HK-2 (cell line): Measurements from ENCODE around the gene SLC26A11.
A peak's percentile ranks its signal among the peaks of the same experiment; 100 is the strongest.

Source experiments
- DNase-seq: peaks from one replicate; pipeline ENCODE4 v3.0.0-alpha.2; 2018; ENCODE audit not compliant: unreplicated experiment

The SLC26A11 gene

DNA sequence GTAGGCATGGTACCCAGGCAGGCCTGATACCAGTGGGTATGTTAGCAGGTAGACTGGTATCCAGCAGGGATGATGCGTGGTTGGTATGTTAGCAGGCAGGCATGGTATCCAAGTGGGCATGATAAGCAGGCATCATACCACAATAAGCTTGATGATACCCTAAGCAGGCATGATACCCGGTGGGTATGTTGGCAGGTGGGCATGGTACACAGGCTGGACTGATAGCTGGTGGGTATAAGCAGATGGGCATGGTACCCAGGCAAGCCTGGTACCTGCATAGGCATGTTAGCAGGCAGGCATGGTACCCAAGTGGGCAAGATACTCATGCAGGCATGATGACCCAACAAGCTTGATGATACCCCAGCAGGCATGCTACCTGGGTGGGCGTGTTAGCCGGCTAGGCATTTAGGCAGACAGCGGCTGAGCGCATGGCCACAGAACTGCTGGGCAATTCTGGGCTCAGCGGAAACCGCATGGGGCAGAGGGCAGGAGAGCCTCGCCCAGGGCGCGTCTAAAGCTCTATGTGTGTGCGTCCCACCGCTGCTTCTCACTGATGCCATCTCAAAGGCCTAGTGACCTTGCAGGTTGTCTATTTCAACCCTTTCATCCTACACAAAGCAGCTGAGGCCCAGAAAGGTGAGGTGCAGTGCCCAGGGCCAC, 2.4 kb upstream of the SLC26A11 start:
- no peak for DNase-seq

DNA sequence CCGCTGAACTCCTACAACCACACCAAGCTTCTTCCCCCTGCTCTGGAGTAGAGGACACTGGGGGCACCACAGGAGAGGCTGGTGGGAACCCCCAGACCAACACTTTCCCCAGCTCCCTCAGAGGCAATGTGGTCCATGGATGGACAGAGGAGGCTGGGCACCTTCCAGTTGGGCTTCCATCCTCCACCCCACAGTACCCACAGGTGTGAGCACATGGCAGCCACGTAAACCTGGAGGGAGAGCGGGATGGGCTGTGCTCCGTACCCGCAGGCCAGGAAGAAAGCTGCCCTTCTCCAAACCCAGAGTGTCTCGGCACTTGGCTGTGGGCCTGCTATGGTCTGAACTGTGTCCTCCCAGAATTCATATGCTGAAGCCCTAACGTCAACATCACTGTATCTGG, 1.8 kb upstream of the SLC26A11 start:
- DNase-seq: no peak

DNA sequence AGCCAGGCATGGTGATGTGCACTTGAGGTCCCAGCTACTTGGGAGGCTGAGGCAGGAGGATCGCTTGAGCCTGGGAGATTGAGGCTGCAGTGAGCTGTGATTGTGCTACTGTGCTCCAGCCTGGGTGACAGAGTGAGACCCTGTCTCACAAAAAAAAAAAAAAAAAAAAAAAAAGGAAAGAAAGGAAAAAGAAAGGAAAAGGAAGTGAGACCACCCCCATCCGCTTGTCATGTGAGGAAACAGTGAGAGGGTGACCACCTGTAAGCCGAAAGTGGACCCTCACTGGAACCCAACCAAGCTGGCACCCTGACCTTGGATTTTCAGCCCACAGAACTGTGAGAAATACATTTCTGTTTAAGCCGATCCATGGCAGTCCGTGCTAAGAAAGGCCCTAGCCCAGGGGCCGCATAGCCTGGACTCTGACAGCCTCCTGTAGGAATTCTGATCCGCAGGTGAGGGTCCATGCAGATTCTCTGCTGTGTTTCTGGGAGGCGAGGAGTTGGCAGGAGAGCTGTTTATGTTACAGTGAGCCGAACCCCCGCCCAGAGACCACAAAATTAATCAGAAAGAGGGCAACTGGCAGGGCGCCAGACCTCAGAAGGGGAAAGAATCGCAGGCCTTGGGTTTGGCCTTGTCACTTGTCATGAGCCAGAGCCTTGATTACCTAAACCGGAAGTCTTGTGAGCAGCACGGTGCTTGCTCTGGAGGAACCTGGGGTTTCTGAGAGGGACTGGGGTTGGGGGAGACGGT, 1.0 kb upstream of the SLC26A11 start:
- DNase-seq: peak; percentile 88

DNA sequence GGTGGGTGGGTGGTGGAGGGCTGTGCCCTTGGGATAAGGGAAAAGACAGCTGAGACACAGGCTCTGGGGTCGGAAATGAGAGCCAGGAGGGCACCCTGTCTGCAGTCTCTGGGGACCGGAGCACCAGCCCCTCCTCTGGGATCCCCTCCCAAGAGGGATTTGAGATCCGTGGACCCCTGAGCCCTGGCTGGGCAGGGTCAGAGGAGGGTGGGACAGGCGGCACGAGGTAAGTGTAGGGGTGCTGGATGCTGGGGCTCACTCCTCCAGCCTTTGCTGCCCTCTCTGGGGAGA, 519 bp upstream of the SLC26A11 start:
- no peak for DNase-seq

DNA sequence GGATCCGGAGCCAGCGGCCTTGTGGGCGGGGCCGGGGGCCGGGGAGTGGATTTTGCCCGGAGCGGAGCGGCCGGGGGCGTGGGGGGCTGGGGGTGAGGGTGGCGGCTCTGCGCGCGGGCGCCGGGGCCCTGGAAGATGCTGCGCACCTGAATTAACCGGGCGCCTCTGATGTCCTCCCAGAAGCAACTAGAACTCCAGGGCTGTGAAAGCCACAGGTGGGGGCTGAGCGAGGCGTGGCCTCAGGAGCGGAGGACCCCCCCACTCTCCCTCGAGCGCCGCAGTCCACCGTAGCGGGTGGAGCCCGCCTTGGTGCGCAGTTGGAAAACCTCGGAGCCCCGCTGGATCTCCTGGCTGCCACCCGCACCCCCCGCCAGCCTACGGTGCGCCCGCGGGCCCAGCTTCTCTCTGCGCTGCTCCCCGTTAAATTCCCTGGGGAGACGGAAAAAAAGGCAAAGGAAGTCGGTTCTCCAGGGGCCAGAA, 549 bp downstream of the SLC26A11 start:
- no peak for DNase-seq

DNA sequence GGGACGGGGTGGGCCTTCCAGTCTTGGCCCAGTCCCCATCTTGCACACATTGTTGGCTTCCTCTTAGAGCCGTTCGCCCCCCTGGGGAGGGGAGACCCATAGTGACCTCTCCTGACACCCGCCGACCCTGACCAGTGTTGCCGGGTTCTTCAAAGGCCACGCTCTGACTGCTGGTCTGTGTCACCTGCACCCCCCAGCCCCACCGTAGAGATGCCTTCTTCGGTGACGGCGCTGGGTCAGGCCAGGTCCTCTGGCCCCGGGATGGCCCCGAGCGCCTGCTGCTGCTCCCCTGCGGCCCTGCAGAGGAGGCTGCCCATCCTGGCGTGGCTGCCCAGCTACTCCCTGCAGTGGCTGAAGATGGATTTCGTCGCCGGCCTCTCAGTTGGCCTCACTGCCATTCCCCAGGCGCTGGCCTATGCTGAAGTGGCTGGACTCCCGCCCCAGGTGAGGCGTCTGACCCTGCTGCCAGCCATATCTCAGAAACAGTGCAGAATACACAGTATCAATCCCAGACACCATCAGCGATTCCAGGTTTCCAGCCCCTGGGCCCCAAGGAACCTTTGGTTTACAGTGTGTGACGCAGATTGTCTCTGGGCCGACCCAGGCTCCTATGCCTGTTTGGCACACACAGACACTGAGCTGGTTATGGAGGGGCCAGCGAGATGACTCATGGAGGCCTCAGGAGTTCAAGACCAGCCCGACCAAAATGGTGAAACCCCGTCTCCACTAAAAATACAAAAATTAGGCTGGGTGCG, 1.3 kb downstream of the SLC26A11 start:
- DNase-seq: no peak

DNA sequence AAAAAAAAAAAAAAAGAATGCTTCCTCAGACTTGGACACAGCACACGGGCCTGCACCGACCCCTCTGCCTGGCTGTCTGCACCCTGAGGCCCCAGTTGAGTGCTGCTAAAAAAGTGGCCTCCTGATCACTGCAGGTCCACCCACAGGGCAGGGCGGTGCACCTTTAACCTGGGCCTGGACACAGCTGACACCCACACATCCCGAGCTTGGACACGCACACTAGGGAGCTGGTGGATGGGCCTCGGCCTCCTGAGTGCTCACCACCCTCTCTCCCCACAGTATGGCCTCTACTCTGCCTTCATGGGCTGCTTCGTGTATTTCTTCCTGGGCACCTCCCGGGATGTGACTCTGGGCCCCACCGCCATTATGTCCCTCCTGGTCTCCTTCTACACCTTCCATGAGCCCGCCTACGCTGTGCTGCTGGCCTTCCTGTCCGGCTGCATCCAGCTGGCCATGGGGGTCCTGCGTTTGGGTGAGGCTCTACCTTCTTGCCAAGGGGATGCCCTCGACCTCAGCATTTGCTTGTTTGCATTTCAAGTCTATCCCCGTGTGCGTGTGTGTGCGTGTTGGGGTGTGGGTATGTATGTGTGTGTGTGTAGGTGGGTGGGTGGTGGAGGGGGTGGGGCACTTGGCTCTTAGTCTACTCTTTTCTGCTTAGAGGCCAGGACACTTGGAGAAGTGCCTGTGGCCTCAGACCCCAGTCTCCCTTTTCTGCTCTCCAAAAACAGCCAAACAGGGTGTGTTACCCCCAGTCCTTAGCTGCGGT, 2.3 kb downstream of the SLC26A11 start:
- DNase-seq: no peak

DNA sequence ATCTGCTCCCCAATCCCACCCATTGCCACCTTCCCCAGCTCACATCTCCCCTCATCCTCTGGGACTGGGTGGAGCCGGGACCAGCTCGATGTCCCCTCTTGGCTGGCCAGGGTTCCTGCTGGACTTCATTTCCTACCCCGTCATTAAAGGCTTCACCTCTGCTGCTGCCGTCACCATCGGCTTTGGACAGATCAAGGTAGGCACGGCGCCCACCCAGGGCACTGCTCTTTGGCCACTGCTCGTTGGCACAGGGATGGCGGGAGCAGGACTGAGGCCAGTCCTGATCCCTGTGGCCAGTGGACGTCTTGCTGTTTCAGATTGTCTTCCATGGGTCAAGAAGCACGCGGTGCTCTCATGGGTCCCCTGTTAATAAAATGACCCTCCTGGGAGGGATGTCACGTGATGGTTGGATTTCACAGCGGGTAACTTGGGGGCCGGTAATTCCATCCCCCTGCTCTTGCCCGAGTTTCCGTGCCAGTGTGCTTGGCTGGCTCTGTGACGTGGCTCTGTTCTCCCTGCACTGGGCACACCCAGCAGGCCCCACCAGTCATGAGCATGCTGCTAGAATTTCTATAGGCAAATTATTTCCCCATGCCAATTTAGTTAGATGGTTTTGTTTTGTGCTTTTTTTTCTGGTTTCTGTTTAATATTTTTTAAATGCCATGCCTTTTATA, 3.1 kb downstream of the SLC26A11 start:
- DNase-seq: no peak

DNA sequence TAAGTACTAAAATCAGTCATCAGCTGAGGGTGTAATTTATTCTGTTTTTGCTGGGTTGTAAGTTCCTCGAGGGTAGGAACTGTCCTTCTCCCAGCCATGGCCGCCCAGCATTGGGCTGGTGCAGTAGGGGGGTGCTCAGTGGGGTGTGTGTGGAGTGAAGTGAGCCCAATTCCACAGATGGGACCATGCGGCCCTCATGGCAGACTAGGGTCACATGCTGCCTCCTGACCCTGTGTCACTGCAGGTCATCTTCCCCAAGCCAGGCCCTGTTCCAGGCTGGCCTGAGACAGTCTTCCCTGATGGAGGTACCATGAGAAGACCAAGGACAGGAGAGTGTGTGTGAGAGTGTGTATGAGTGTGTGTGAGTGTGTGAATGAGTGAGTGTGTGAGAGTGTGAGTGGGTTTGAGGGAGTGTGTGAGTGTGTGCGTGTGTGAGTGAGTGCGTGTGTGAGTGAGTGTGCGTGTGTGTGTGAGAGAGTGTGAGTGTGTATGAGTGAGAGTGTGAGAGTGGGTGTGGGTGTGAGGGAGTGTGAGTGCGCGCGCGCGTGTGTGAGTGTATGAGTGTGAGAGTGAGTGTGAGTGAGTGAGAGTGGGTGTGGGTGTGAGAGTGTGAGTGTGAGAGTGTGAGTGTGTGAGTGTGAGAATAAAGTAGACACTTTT, 3.7 kb downstream of the SLC26A11 start:
- no peak for DNase-seq

DNA sequence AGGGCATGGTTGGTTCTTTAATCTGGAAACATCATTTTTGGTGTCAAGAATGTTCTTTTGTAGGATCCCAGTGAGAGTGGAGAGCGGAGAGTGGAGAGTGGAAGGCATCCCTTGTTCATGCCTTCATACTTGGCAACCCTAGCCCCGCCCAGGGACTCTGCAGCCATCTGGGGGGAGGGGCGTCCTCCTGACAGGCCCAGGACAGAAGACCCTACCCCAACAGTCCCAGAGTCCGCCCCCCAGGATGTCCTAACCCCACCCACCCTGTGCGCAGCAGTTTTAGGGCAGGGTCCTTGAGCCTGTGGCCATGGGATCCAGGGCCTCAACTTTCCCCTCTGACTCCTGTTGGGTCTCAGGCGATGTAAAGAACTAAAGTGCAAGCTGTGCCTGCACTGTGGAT, 4.5 kb downstream of the SLC26A11 start:
- DNase-seq: no peak

DNA sequence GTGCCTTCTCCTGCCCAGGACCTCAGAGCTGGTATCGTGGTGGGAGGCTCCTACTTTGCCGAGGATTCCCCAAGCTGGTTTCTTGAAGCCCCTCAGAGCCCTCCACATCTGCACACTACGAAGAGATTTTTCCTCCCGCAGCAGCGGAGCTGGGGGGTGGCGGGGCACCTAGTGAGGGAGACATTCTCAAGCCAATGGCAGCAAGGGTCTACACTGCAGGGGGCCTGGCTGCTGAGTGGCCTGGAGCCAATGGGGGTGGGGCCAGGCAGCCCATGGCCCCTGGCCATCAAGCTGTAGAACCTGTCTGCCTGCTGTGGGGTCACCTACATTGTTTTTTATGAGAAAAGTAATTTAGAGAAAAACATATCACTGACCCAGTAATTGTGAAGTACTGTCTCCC, 5.0 kb downstream of the SLC26A11 start:
- no peak for DNase-seq

DNA sequence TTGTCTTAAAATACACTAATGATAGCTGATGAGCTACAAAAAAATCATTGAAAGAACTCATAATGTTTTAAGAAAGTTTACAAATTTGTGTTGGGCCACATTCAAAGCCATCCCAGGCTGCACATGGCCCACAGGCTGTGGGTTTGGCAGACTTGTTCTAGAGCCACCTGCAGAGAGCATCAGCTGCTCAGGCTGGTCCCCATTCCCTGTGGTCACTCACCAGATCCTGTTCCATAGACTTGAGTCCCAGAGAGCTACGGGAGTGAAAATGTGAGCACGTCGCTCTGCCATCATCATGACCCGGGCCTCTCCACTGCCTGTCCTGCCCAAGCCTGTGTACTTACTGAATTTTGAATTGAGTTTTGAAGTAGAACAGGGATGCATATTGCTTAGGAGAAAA, 6.9 kb downstream of the SLC26A11 start:
- no peak for DNase-seq

DNA sequence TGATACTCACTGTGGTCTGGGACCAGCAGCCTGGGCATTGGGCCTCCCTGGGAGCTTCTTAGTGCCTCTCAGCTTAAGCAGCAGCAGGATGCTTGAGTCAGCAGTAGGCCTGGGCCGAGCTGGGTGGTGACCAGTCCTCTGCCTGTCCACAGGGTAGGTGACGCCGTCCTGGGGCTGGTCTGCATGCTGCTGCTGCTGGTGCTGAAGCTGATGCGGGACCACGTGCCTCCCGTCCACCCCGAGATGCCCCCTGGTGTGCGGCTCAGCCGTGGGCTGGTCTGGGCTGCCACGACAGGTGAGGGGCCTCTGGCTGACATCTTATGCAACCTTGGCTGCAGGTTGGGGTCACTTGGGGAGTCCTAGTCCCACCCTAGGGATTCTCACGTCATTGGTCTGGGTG, 7.4 kb downstream of the SLC26A11 start:
- no peak for DNase-seq

DNA sequence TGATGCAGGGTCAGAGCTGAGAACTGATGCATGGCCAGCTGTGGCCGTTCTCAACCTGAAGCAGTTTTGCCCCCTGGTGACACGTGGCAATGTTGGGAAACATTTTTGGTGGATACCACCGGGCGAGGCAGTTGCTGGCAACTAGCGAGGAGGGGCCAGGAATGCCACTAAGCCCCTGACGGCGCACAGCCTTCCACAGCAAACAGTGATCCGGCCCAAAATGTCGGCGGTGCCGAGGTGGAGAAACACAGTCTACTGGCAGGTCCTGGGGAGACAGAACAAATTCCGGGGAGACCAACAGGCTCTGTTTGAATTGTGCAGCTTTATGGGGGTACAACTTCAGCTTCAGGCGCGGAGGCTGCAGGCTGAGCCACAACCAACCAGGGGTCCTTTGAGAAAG, 8.2 kb downstream of the SLC26A11 start:
- no peak for DNase-seq

DNA sequence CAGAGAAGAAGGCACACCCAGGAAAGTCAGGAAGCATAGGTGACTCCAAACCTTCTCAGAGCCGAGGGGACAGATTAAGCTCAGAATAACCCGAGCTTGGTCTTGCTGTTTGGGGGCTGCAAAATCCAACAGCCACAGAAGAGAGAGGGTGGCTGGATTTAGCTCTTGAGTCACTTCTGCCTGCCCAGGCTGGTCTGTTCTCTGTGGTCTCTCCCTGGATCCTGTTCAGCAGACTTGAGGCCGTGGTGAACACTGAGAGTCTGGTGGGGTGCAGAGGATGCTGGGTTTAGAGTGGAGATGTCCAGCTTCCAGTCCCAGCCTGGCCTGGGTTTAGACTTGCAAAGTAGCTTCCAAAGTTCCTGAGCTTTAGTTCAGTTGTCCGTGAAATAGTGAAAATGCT, 8.8 kb downstream of the SLC26A11 start:
- no peak for DNase-seq

DNA sequence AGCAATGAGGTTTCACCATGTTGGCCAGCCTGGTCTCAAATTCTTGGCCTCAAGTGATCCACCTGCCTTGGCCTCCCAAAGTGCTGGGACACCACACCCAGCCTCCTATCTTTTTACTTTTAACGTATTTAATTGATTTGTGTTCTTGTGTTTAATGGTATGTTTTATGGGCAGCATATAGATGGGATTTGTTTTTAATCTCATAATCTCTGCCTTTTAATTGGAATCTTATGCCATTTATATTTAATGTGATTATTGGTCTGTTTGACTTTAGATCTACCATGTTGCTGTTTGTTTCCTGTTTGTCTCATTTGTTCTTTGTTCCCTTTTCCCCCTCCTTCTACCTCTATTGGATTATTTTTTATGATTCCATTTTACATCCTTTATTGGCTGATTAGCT, 12.2 kb downstream of the SLC26A11 start:
- DNase-seq: no peak

DNA sequence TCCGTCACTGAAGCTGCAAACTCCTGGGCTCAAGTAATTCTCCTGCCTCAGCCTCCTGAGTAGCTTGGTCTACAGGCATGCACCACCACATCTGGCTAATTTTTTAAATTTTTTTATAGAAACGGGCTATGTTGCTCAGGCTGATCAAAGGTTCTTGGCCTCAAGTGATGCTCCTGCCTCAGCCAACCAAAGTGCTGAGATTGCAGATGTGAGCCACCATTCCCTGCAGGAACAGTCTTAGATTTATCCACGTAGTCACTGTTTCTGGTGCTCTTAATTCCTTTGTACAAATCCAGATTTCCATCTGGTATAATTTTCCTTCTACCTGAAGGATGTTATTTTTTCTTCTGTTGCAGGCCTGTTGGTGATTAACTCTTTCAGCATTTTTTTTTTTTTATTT, 13.0 kb downstream of the SLC26A11 start:
- no peak for DNase-seq

DNA sequence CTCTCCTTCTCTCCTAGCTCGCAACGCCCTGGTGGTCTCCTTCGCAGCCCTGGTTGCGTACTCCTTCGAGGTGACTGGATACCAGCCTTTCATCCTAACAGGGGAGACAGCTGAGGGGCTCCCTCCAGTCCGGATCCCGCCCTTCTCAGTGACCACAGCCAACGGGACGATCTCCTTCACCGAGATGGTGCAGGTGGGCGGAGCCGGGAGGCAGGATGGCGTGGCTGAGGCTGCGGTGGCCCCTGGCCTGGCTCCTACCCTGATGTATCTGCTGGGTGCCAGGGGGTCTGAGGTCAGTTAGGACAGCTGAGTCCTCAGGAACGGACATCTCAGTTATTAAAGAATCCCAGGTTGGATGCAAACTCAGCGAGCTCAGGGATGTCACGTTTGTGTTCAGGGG, 16.7 kb downstream of the SLC26A11 start:
- no peak for DNase-seq

DNA sequence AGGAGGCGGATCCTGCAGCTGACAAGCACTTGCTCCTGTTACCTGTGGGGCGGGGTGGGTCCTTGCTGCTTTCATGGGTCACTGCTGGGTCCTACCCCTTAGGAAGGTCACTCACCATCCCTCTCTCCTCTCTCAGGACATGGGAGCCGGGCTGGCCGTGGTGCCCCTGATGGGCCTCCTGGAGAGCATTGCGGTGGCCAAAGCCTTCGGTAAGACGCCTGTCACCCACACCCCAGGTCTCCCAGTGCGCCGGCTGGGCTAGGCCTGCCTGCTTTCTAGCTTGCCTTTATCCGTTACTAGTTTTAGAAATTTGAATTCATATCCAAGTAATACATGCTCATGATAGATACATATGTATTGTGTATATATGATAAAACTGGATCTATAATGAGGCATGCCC, 17.2 kb downstream of the SLC26A11 start:
- no peak for DNase-seq

DNA sequence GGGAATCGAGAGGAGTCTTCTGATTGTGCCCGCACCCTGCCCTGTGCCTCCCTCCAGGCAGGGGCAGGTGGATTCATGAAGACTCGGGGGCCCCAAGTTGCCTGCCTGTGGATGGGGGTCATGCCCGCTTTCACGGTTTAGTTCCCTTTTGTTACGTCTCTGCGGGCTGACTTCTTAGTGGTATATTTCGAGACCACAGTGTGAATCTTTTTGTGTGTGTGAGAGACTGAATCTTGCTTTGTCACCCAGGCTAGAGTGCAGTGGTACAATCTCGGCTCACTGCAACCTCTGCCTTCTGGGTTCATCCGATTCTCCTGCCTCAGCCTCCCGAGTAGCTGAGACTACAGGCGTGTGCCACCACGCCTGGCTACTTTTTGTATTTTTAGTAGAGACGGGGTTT, 22.3 kb downstream of the SLC26A11 start:
- DNase-seq: no peak
